Endometrial microvascular endothelial cells (primary cell): ENCODE data around the gene PTGER1. TPM values are rescaled to one million over a fixed set of nuclear protein-coding genes. Genes with fewer than 3 reads are reported as not detected.

Source experiments
- in situ Hi-C: cut with HindIII; loops from 2 replicates; pipeline ENCODE4 v1.10.0; 2017; ENCODE audit warnings: low sequenced_read_pairs, low pct_unique_long_range_greater_than_20kb; ENCODE audit errors: inconsistent ontology term
- total RNA-seq: library from RNA; depleted of rRNA; stranded (reverse); fragments of >200 nt; gene quantifications from one replicate; pipeline ENCODE4 v1.2.3, GENCODE V29; 2015; ENCODE audit errors: inconsistent ontology term

PTGER1 gene
- total RNA-seq: not detected

GRCh38 chr19:14475251-14476073 is at the start of gene PTGER1:
Gene PTGER1, minus strand, starts transcription at chr19:14475354. Its CDS starts 1,034 bp downstream, at chr19:14474320.
- in situ Hi-C loops: no loop called here

DNA sequence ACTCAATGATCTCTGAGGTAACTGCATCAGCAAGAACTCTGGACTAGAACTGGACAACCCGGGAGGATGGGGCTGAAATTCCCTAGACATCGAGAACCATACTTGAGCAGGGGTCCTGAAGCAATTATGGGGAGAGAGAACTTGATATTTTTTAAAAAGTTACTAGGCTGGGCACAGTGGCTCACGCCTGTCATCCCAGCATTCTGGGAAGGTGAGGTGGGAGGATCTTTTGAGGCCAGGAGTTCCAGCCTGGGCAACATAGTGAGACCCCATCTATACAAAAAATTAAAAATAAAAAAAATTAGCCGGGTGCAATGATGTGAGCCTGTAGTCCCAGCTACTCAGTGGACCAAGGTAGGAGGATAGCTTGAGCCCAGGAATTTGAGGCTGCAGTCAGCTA is 45.4 kb upstream of the PTGER1 start:
- in situ Hi-C loops: no loop called here

- in situ Hi-C loops: no loop called here
Measured at GRCh38 chr19:14519860-14520407, 44.8 kb upstream of the PTGER1 start.

DNA sequence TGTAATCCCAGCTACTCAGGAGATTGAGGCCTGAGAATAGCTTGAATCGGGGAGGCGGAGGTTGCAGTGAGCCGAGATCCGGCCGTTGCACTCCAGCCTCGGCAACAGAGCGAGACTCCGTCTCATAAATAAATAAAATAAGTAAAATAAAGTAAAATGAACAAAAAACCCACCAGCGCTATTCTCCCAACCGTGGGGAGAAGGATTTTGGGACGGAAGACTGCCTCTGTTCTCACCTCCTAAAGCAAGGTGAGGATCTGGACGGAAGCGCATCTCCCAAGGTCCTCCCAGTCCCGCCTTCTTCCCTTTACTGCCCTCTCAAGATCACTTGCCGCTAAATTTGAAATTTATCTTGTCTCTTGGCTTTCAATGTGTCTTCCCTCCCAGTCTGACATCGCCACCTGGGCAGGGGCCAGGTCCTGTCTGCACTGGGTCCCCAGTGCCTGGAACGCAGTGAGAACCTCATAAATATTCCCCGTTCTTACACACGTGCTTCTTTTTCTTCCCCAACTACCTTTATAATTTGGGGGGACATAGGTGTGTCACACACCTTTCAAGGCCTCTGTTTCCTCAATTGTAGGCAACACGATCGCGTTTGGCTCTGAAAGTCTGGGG is 44.2 kb upstream of the PTGER1 start:
- in situ Hi-C loops: no loop called here

GRCh38 chr19:14517840-14518505 is 42.8 kb upstream of the PTGER1 start, which contains the start of gene DNAJB1:
Gene DNAJB1, minus strand, starts transcription at chr19:14518397. Its CDS starts 48 bp downstream, at chr19:14518349.
- in situ Hi-C loops: no loop called here

DNA sequence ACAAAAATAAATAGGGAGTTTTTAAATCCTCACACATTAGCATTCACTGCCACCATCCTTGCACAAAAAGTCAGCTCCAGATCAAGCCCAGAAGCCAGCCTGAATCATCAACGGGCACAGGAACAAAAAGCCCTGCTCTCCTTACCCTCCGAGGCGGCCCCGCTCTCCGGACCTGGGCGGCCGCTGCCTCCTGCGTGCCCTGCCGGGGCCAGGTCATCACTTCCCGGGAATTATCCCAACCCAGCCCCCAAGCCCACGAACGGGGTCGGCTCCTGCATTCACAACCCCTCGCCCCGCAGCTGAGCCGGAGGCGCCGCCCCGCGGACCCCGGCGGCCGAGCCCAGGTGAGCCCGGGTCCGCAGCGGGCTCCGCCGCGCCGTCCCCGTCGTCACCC is 42.3 kb upstream of the PTGER1 start:
- in situ Hi-C loops: no loop called here

DNA sequence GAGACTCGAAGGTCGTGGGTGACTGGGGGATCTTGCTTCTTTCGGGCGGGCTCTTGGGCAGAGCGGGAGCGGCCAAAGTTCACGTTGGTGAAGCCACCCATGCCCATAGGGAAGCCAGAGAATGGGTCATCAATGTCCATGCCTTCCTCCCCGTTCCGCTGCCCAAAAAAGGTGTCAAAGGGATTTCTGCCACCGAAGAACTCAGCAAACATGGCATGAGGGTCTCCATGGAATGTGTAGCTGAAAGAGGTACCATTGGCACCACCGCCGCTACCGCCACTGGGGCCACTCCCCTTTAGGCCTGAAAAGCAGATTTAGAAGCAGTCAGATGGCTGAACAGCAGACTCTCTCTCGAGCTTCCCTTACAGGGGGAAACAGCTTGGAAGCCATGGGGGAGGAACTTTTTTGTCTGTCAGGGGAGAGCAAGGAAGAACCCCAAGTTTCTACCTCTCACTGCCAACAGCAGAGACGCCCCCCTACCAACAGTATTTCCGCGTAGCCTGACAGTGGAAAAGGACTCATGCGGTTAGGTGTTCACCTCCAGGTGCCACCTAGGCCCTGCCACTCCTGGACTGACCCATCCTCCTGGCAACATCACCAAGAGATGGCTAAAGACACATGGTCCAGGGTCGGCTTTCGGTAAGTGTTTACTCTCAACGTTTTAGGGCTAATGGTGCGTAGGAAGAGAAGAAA is 41.7 kb upstream of the PTGER1 start:
- in situ Hi-C loops: no loop called here

DNA sequence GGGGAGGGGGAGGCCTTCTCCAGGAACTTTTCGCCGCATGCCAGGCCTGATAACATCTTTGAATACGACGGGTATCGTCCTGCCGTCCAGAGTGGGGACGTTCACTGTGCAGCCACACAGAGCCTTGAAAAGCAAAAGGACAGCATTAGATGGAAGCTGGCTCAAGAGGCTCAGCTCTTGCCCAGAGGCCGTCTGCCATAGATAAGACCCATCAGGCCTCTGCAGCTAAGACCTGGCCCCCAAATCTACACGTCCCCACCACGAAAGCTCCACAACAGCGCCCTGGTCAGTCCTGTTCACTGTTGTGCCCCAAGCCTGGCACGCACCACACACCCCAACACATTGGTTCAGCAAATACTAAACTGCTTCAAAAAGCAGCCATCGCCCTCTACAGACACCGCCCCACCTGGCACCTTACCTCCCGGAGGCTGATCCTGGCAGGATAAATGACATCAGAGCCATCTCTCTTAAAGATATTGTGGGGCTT is 40.9 kb upstream of the PTGER1 start:
- in situ Hi-C loops: no loop called here

- in situ Hi-C loops: no loop called here
Measured at GRCh38 chr19:14515501-14516047, 40.4 kb upstream of the PTGER1 start.

DNA sequence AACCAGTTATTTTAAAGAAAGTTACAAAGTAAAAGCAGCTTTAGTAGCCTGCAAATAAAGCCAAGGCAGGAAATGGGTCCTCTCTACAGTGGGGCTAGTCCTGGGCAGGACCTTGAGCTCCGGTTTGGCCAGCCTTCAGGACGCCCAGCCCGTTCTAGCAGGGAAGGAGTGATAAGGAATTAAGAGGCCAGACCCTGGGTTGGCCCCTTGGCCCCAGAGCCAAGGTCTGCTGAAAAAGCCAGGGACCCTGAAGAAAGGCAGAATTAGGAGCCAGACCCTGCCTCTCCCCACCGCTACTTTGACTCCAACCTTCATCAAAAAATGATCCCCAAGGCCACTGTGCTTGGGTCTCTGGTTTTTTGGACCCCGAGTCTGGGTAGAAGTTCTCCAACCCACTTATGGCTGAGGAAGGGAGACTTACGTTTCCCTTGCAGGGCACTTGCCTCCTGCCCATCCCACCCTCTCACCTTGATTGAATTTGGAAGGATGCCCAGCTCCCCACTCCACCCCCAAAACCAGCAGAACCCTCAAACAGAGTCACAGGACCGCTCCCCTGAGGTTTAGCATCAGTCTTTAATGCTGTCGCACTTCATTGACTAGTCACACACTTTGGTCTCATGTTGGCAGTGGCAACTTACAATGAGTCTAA is 39.2 kb upstream of the PTGER1 start:
- in situ Hi-C loops: no loop called here

DNA sequence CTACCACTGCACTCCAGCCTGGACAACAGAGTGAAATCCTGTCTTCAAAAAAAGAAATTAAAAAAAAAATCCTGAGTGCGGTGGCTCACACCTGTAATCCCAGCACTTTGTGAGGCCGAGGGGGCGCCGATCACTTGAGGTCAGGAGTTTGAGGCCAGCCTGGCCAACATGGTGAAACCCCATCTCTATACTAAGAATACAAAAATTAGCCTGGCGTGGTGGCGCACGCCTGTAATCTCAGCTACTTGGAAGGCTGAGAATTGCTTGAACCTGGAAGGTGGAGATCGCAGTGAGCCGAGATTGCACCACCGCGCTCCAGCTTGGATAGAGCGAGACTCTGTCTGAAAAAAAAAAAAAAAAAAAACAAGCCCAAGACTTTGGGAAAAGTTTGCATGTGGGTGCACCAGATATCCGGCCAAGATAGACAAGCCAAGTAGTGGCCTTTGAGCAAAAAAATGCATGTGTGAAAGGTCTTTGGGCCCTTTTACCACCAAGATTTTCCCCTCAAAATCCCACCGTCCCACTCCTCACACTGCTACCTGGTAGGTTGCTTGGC is 37.3 kb upstream of the PTGER1 start:
- in situ Hi-C loops: no loop called here

GRCh38 chr19:14511229-14511593 is 36.1 kb upstream of the PTGER1 start:
- in situ Hi-C loops: no loop called here

DNA sequence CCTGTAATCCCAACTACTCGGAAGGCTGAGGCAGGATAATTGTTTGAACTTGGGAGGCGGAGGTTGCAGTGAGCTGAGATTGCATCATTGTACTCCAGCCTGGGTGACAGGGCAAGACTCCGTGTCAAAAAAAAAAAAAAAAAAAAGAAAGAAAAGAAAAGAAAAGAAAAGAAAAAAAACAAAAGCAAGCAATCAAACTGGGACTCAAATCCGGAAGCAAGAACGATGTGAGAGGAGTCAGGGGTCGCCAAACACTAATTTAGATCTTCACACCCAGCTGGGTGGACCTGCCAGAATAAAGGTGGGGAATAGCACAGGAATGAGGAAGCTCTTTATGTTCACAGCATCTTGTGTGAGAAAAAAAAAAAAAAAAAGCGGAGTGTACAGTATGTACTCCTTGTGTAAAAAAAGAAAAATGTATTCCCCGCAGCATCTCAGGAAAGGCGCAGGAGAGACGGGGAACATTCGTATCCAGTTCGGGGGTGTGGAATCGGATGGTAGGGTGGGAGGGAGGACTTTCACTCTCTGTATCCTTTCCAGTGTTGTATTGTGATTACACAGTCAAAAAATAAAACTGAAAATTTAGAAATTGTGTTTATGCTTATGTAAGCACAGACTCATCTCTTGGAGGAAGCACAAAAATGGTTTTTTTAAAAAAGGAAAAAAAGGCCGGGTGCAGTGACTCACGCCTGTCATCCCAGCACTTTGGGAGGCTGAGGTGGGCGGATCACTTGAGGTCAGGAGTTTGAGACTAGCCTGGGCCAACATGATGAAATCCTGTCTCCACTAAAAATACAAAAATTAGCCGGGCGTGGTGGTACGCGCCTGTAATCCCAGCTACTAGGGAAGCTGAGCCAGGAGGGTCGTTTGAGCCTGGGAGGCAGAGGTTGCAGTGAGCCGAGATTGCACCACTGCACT is 35.4 kb upstream of the PTGER1 start:
- in situ Hi-C loops: no loop called here

- in situ Hi-C loops: no loop called here
Measured at GRCh38 chr19:14507704-14508542, 32.8 kb upstream of the PTGER1 start.

DNA sequence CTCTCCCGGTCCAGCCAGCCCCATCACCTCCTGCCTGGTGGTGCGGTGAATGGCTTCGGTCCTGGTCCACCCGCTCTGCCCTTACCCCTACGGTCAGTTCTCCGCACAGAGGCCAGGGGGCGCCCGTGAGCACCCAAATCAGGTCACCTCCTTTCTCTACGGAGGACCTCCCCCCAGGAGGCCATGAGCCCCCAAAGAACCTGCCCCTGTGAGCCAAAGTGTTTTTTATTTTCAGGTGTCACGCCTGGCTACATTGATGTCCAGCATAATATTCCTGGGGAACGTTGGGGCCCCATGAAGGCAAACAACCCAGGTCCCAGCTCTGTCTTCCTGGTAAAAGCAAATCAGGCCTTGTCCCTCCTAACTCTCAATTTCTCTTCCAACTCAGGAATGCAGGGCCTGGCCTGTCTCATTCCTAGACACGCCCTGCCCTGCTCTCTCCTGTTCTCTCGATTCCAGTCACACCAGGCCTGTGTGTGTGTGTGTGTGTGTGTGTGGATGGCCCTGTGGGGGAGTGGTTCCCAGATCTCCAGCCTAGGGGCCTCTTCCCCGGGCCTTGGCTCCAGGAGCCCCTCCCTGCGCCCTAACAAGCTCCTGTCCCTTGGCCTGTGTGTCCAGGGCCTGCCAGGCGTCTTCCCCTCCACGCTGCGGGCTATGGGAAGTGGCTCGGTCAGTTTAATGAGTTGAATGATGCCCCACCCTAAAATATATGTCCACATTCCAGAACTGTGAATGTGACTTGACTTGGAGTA is 30.5 kb upstream of the PTGER1 start:
- in situ Hi-C loops: no loop called here
